Suppressor macrophage treated with lipopolysaccharide for 4 hours (primary cell): ENCODE data around the gene XKR8.
"Not testable (repeated sequence)": the region's sequence is repeated elsewhere in the genome, so short reads cannot be mapped to it uniquely, and the experiment has no call there.

Experiments used
- DNase-seq: peaks from one replicate; pipeline ENCODE4 v3.0.0-alpha.2; 2020

XKR8 gene

DNA sequence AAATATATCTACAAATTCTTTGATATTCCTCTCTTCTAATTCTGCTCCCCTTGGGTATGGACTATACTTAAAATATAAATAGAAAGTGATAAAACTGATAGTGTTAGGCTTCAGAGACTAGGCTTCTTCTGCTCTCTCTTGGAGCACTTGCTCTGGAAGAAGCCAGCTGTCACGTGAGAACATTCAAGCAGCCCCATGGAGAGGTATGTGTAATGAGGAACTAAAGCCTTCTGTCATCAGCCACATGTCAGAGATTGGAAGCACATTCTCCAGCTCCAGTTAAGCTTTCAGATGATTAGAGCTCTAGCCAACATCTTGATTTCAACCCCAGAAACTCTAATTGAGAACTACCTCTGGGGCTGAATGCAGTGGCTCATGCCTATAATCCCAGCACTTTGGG lies 34.3 kb downstream of the XKR8 start:
- DNase-seq = peak; percentile 66

DNA sequence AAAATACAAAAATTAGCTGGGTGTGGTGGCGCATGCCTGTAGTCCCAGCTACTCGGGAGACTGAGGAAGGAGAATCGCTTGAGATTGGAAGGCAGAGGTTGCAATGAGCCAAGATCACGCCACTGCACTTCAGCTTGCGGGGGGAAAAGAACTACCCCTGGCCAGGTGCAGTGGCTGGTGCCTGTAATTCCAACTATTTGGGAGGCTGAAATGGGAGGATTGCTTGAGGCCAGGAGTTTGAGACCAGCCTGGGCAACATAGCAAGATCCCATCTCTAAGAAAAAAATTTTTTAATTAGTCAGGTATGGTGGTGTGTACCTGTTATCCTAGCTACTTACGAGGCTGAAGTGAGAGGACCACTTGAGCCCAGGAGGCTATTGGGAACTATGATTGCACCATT lies 34.8 kb downstream of the XKR8 start:
- not testable (repeated sequence) for DNase-seq

DNA sequence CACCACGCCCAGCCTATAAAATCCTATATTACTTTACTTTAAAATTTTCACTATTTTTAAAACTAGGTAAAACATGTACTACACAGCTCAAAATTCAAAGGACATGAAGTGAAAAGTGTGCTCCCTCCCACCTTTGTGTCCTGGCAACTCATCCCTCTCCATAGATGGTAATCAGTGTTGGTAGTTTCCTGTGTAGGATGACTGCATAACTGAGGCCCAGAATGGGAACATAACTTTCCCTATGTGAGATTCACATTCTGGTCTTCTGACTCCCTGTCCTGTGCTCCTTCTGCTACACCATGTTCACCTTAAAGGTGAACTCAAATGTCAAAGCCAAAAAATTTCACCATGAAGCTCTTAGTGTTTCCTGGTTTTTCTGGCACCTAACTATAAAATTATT lies 39.3 kb downstream of the XKR8 start:
- no peak for DNase-seq

DNA sequence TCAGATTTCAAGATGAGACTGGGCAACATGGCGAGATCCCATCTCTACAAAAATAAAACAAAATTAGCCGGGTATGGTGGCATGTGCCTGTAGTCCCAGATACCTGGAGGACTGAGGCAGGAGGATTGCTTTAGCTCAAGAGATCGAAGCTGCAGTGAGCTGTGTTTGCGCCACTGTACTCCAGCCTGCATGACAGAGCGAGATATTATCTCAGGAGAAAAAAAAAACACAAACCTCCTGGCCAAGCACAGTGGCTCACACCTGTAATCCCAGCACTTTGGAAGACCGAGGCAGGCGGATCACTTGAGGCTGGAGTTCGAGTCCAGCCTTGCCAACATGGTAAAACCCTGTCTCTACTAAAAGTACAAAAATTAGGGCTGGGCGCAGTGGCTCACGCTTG lies 42.8 kb downstream of the XKR8 start:
- no peak for DNase-seq

DNA sequence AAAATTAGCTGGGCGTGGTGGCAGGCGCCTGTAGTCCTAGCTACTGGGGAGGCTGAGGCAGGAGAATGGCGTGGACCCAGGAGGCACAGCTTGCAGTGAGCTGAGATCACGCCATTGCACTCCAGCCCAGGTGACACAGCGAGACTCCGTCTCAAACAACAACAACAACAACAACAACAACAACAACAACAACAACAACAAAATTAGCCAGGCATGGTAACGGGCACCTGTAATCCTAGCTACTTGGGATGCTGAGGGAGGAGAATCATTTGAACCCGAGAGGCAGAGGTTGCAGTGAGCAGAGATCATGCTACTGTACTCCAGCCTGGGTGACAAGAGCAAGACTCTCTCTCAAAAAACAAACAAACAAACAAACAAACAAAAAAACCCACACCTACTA lies 43.3 kb downstream of the XKR8 start:
- DNase-seq = not testable (repeated sequence)

DNA sequence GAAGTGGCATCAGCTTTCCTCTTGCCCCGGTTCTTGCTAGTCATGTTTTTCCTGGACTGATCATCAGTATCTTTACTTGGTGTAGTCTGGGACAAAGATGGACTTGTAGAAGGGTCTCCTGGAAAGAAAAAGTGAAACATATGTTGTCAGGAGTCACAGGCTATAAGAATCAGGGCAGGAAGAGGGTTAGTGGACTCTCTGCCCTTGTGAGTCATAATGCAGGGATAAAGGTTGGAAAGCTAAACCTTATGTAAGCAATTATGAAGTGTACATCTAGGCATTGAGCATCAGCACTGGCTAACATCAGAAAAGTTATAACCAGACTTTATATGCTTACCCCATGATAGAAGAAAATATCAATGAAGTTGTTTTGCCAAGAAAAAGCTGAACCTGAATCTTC lies 51.2 kb downstream of the XKR8 start:
- no peak for DNase-seq
